IPS DF 6.9 (cell line): Measurements from ENCODE around the gene MZT2A.
"Not testable (repeated sequence)": the region's sequence is repeated elsewhere in the genome, so short reads cannot be mapped to it uniquely, and the experiment has no call there.

Source experiments
- DNase-seq: peaks from one replicate; pipeline ENCODE4 v3.0.0-alpha.2; 2013; ENCODE audit warnings: low read depth, low spot score
- H3K27ac ChIP-seq: one replicate; pipeline ENCODE4 v1.5.1; 2013; ENCODE audit warnings: low read length, control low read depth
- H3K27me3 ChIP-seq: 2 replicates; pipeline ENCODE4 v1.6.1; 2013; ENCODE audit warnings: mild to moderate bottlenecking, low read length; ENCODE audit not compliant: control insufficient read depth, insufficient read depth
- H3K36me3 ChIP-seq: 2 replicates; pipeline ENCODE4 v1.6.1; 2013; ENCODE audit warnings: low read length; ENCODE audit not compliant: control insufficient read depth, insufficient read depth
- H3K4me1 ChIP-seq: 2 replicates; pipeline ENCODE4 v1.6.1; 2013; ENCODE audit warnings: low read length; ENCODE audit not compliant: control insufficient read depth, insufficient read depth
- H3K4me3 ChIP-seq: 2 replicates; pipeline ENCODE4 v1.5.1; 2013; ENCODE audit warnings: mild to moderate bottlenecking, low read length
- H3K9me3 ChIP-seq: 2 replicates; pipeline ENCODE4 v1.6.1; 2013; ENCODE audit warnings: low read length, inconsistent platforms; ENCODE audit not compliant: control insufficient read depth, insufficient read depth
- WGBS: extraction: QIAGEN DNeasy Blood & Tissue Kit; methylation state at CpG from one replicate; pipeline ENCODE4 v1.1.7; 2013; ENCODE audit warnings: mixed read lengths, missing lambda C conversion rate; ENCODE audit not compliant: insufficient read length, insufficient coverage; 5-methylcytosine and 5-hydroxymethylcytosine counted together

The MZT2A gene

GRCh38 chr2:131488306-131489205 lies 3.6 kb downstream of the MZT2A start:
- Histone ChIP-seq H3K4me3 (no peak overlapping the region), H3K9me3 (no peaks in the 10 kb centered on the region), H3K27ac (no peak overlapping the region), H3K36me3 (peaks cover 3% of the 10 kb centered on the region; the same call in 1 of the 2 replicates), H3K27me3 (no peaks in the 10 kb centered on the region), H3K4me1 (no peaks in the 10 kb centered on the region; the same call in 1 of the 2 replicates)
- WGBS = no CpG with 5 or more reads among the region's 14 CpGs
- no peak for DNase-seq

GRCh38 chr2:131486201-131486902 lies 5.8 kb downstream of the MZT2A start:
- not testable (repeated sequence) for H3K4me1 ChIP-seq, DNase-seq, H3K4me3 ChIP-seq, H3K9me3 ChIP-seq, H3K36me3 ChIP-seq, H3K27ac ChIP-seq, H3K27me3 ChIP-seq
- WGBS = no CpG with 5 or more reads among the region's 14 CpGs

GRCh38 chr2:131484906-131485460 lies 7.2 kb downstream of the MZT2A start:
- not testable (repeated sequence) for DNase-seq, H3K27ac ChIP-seq, H3K36me3 ChIP-seq, H3K4me3 ChIP-seq, H3K27me3 ChIP-seq, H3K4me1 ChIP-seq, H3K9me3 ChIP-seq
- WGBS = no CpG with 5 or more reads among the region's 11 CpGs

GRCh38 chr2:131483981-131484820 lies 8.0 kb downstream of the MZT2A start:
- H3K4me3 ChIP-seq, DNase-seq, H3K27me3 ChIP-seq, H3K36me3 ChIP-seq, H3K27ac ChIP-seq, H3K4me1 ChIP-seq, H3K9me3 ChIP-seq: not testable (repeated sequence)
- WGBS = no CpG with 5 or more reads among the region's 24 CpGs

- H3K27me3 ChIP-seq, H3K27ac ChIP-seq, H3K4me3 ChIP-seq, H3K9me3 ChIP-seq, H3K4me1 ChIP-seq, DNase-seq, H3K36me3 ChIP-seq: not testable (repeated sequence)
- no CpG with 5 or more reads among the region's 19 CpGs for WGBS
Observed at GRCh38 chr2:131482506-131483155, 9.6 kb downstream of the MZT2A start.

GRCh38 chr2:131480351-131480750 lies 11.8 kb downstream of the MZT2A start:
- not testable (repeated sequence) for H3K27me3 ChIP-seq, H3K36me3 ChIP-seq, H3K27ac ChIP-seq, H3K4me1 ChIP-seq, H3K9me3 ChIP-seq, DNase-seq, H3K4me3 ChIP-seq
- whole genome bisulfite sequencing = no CpG with 5 or more reads among the region's 20 CpGs

GRCh38 chr2:131478850-131479461 lies 13.2 kb downstream of the MZT2A start:
- H3K36me3 ChIP-seq, DNase-seq, H3K4me3 ChIP-seq, H3K9me3 ChIP-seq, H3K4me1 ChIP-seq, H3K27ac ChIP-seq, H3K27me3 ChIP-seq: not testable (repeated sequence)
- no CpG with 5 or more reads among the region's 9 CpGs for WGBS

GRCh38 chr2:131478074-131478849 lies 13.9 kb downstream of the MZT2A start:
- not testable (repeated sequence) for H3K4me1 ChIP-seq, H3K27me3 ChIP-seq, DNase-seq, H3K27ac ChIP-seq, H3K36me3 ChIP-seq, H3K9me3 ChIP-seq, H3K4me3 ChIP-seq
- no CpG with 5 or more reads among the region's 18 CpGs for WGBS

GRCh38 chr2:131477227-131477626 lies 15.0 kb downstream of the MZT2A start:
- not testable (repeated sequence) for H3K27ac ChIP-seq, H3K4me1 ChIP-seq, H3K4me3 ChIP-seq, H3K36me3 ChIP-seq, H3K9me3 ChIP-seq, DNase-seq, H3K27me3 ChIP-seq
- WGBS = no CpG with 5 or more reads among the region's 1 CpG
